ENCODE results near the gene CNOT2.

CNOT2 gene

GRCh38 chr12:70329728-70330127 is 86.5 kb downstream of the CNOT2 start:
- Mint-ChIP-seq H3K4me1 (no peaks in the 10 kb centered on the region), H3K9me3 (no peaks in the 10 kb centered on the region), H3K27me3 (ENCODE audit: low read depth, poor library complexity) (no peaks in the 10 kb centered on the region), H3K27ac (no peak overlapping the region), H3K36me3 (ENCODE audit: low read depth) (peaks cover 52% of the 10 kb centered on the region), H3K4me3 (no peak overlapping the region)
- no peak for TF ChIP-seq CTCF (IDR thresholded peaks at IDR 0.05)
- no peak for DNase-seq

- Mint-ChIP-seq H3K36me3 (ENCODE audit: low read depth) (peaks cover 52% of the 10 kb centered on the region), H3K9me3 (no peaks in the 10 kb centered on the region), H3K4me1 (no peaks in the 10 kb centered on the region), H3K4me3 (no peak overlapping the region), H3K27ac (no peak overlapping the region), H3K27me3 (ENCODE audit: low read depth, poor library complexity) (no peaks in the 10 kb centered on the region)
- TF ChIP-seq CTCF (IDR thresholded peaks at IDR 0.05): no peak
- DNase-seq: no peak
Measured at GRCh38 chr12:70330158-70330557, 86.9 kb downstream of the CNOT2 start.

DNA sequence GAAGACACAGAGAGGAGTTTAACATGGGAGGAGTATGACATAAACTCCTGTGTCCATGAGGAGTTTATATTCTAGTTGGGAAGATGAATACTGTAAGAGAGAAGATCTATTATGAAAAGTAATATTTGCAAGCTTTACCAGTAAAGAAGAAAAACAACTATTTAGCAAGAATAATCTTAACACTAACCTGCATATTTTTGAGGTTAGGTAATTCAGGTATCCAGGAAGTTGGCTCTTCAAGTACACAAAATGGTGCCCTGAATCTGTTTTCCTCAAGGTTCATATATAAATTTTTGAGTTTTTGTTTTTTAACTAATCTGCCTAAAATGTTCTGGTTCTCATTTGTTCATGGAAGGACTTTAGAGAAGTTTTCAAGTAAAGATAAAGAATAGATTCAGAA is 89.0 kb downstream of the CNOT2 start:
- H3K4me1 Mint-ChIP-seq: no peaks in the 10 kb centered on the region
- H3K27me3 Mint-ChIP-seq (ENCODE audit: low read depth, poor library complexity): no peaks in the 10 kb centered on the region
- no peak for DNase-seq
- peaks cover 55% of the 10 kb centered on the region for H3K36me3 Mint-ChIP-seq (ENCODE audit: low read depth)
- no peak overlapping the region for H3K4me3 Mint-ChIP-seq
- H3K9me3 Mint-ChIP-seq: no peaks in the 10 kb centered on the region
- TF ChIP-seq CTCF (IDR thresholded peaks at IDR 0.05): no peak
- no peak overlapping the region for H3K27ac Mint-ChIP-seq

GRCh38 chr12:70334742-70335141 is 91.5 kb downstream of the CNOT2 start:
- Mint-ChIP-seq H3K27me3 (ENCODE audit: low read depth, poor library complexity) (no peaks in the 10 kb centered on the region), H3K27ac (no peak overlapping the region), H3K36me3 (ENCODE audit: low read depth) (peaks cover 56% of the 10 kb centered on the region), H3K9me3 (no peaks in the 10 kb centered on the region), H3K4me1 (no peaks in the 10 kb centered on the region), H3K4me3 (no peak overlapping the region)
- no peak for DNase-seq
- TF ChIP-seq CTCF (IDR thresholded peaks at IDR 0.05): no peak

DNA sequence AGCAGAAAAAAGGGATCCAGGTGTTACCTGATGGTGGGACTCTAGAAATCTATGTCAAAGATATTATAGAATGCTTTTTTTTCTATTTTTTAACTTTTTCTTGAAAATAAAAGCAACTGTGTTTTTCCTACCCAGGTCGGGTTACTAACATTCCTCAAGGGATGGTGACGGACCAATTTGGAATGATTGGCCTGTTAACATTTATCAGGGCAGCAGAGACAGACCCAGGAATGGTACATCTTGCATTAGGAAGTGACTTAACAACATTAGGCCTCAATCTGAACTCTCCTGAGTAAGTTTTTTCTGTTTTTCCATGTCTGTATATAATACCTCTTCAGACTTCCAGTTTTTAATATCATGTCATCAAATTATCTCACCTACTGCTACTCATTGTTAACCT is 95.3 kb downstream of the CNOT2 start:
- Mint-ChIP-seq H3K27me3 (ENCODE audit: low read depth, poor library complexity) (no peaks in the 10 kb centered on the region), H3K4me3 (no peak overlapping the region), H3K36me3 (ENCODE audit: low read depth) (peaks cover 64% of the 10 kb centered on the region), H3K9me3 (no peaks in the 10 kb centered on the region), H3K4me1 (no peaks in the 10 kb centered on the region), H3K27ac (no peak overlapping the region)
- DNase-seq: no peak
- no peak for TF ChIP-seq CTCF (IDR thresholded peaks at IDR 0.05)

DNA sequence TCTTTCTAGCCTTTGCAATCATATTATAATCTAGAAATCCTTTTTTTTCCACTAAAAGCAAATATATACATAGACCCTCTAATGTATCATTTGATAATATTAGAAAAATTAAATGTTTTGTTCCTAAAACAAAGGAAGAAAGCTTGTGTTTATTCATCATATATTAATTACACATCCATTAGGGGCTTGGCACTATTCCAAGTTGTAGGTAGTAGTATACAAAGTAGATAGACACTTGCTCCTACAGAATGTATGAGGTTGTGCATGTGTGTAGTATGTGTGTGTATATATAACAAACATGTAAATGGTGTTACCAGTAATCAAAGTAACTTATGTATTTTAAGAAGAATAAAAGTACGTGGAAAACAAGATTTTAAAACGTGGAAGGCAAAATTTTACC is 107.8 kb downstream of the CNOT2 start:
- H3K27me3 Mint-ChIP-seq (ENCODE audit: low read depth, poor library complexity): no peaks in the 10 kb centered on the region
- H3K4me1 Mint-ChIP-seq: no peaks in the 10 kb centered on the region
- no peak for TF ChIP-seq CTCF (IDR thresholded peaks at IDR 0.05)
- no peak overlapping the region for H3K4me3 Mint-ChIP-seq
- H3K27ac Mint-ChIP-seq: no peak overlapping the region
- DNase-seq: no peak
- H3K36me3 Mint-ChIP-seq (ENCODE audit: low read depth): peaks cover 41% of the 10 kb centered on the region
- no peaks in the 10 kb centered on the region for H3K9me3 Mint-ChIP-seq
